Measurements from ENCODE around the gene CEACAM1. TPM values are rescaled to one million over a fixed set of nuclear protein-coding genes. Genes with fewer than 3 reads are reported as not detected.

CEACAM1 gene
- total and polyA plus RNA-seq, 2 experiments from 2014 or later = 0.63 to 3.0 TPM

Small RNAs within 50 kb of the gene (small RNA-seq; reads per million reads assigned to genes)
- gene RNU4-60P (ENCODE audit: low replicate concordance) = not detected

Other genes with a start within 250 kb of the CEACAM1 start
- gene PRR19, start 226.3 kb downstream of the CEACAM1 start, total RNA-seq (2014; rRNA removed; shearing (Covaris generic)) = 3.6 and 8.1 TPM in 2 replicates
- 4.1 and 5.6 TPM in 2 replicates for gene PRR19, start 226.3 kb downstream of the CEACAM1 start, polyA plus RNA-seq (2016; fragmentation: Nextera tagmentation; extraction: Ambion mirVana)
- gene PAFAH1B3, start 225.9 kb downstream of the CEACAM1 start, total RNA-seq (2014; rRNA removed; shearing (Covaris generic)) = 139 and 162 TPM in 2 replicates
- gene PAFAH1B3, start 225.9 kb downstream of the CEACAM1 start, polyA plus RNA-seq (2016; fragmentation: Nextera tagmentation; extraction: Ambion mirVana) = 195 and 197 TPM in 2 replicates
- 1.3 and 5.4 TPM in 2 replicates for gene TMEM145, start 215.2 kb downstream of the CEACAM1 start, total RNA-seq (2014; rRNA removed; shearing (Covaris generic))
- gene TMEM145, start 215.2 kb downstream of the CEACAM1 start, polyA plus RNA-seq (2016; fragmentation: Nextera tagmentation; extraction: Ambion mirVana) = 1.9 and 2.3 TPM in 2 replicates
- gene MEGF8, start 202.8 kb downstream of the CEACAM1 start, total RNA-seq (2014; rRNA removed; shearing (Covaris generic)) = 32.1 and 40.5 TPM in 2 replicates
- 4.7 and 6.2 TPM in 2 replicates for gene MEGF8, start 202.8 kb downstream of the CEACAM1 start, polyA plus RNA-seq (2016; fragmentation: Nextera tagmentation; extraction: Ambion mirVana)
- gene CNFN, start 138.2 kb downstream of the CEACAM1 start, total RNA-seq (2014; rRNA removed; shearing (Covaris generic)) = 6.7 TPM in 1 of 2 replicates, not detected in the other
- 54.5 and 71.5 TPM in 2 replicates for gene CNFN, start 138.2 kb downstream of the CEACAM1 start, polyA plus RNA-seq (2016; fragmentation: Nextera tagmentation; extraction: Ambion mirVana)
- 10.9 and 16.2 TPM in 2 replicates for gene LIPE, start 101.1 kb downstream of the CEACAM1 start, total RNA-seq (2014; rRNA removed; shearing (Covaris generic))
- 4.3 and 5.8 TPM in 2 replicates for gene LIPE, start 101.1 kb downstream of the CEACAM1 start, polyA plus RNA-seq (2016; fragmentation: Nextera tagmentation; extraction: Ambion mirVana)
- not detected in 2 replicates for gene CXCL17, start 85.5 kb downstream of the CEACAM1 start, total RNA-seq (2014; rRNA removed; shearing (Covaris generic))
- 0.39 TPM in 1 of 2 replicates, not detected in the other for gene CXCL17, start 85.5 kb downstream of the CEACAM1 start, polyA plus RNA-seq (2016; fragmentation: Nextera tagmentation; extraction: Ambion mirVana)
- gene CEACAM8, start 66.4 kb upstream of the CEACAM1 start, total RNA-seq (2014; rRNA removed; shearing (Covaris generic)) = not detected in 2 replicates
- not detected in 2 replicates for gene CEACAM8, start 66.4 kb upstream of the CEACAM1 start, polyA plus RNA-seq (2016; fragmentation: Nextera tagmentation; extraction: Ambion mirVana)
- not detected in 2 replicates for gene PSG3, start 212.0 kb upstream of the CEACAM1 start, total RNA-seq (2014; rRNA removed; shearing (Covaris generic))
- not detected in 2 replicates for gene PSG3, start 212.0 kb upstream of the CEACAM1 start, polyA plus RNA-seq (2016; fragmentation: Nextera tagmentation; extraction: Ambion mirVana)
- not detected in 2 replicates for gene PSG8, start 237.2 kb upstream of the CEACAM1 start, total RNA-seq (2014; rRNA removed; shearing (Covaris generic))
- gene PSG8, start 237.2 kb upstream of the CEACAM1 start, polyA plus RNA-seq (2016; fragmentation: Nextera tagmentation; extraction: Ambion mirVana) = 0.32 TPM in 1 of 2 replicates, not detected in the other

Measured in GM23338 (cell line).